Endodermal cell (in vitro differentiated cells): ENCODE results near the gene EPSTI1. TPM values are rescaled to one million over a fixed set of nuclear protein-coding genes. Genes with fewer than 3 reads are reported as not detected.

Source experiments
- DNase-seq: peaks from one replicate; pipeline ENCODE4 v3.0.0-alpha.2; 2017
- H3K27ac ChIP-seq: 2 replicates; pipeline ENCODE4 v1.5.1; 2013; ENCODE audit warnings: mild to moderate bottlenecking, low read depth, low read length, moderate library complexity
- H3K27me3 ChIP-seq: 2 replicates; pipeline ENCODE4 v1.6.1; 2013; ENCODE audit warnings: mild to moderate bottlenecking, low read length, moderate library complexity; ENCODE audit not compliant: insufficient read depth, control insufficient read depth, poor library complexity, severe bottlenecking
- H3K36me3 ChIP-seq: 2 replicates; pipeline ENCODE4 v1.7.0; 2013; ENCODE audit warnings: mild to moderate bottlenecking, low read length, moderate library complexity; ENCODE audit not compliant: control insufficient read depth, insufficient read depth
- H3K4me1 ChIP-seq: one replicate; pipeline ENCODE4 v1.7.0; 2013; ENCODE audit warnings: low read length; ENCODE audit not compliant: control insufficient read depth, insufficient read depth
- H3K4me3 ChIP-seq: 2 replicates; pipeline ENCODE4 v1.5.1; 2013; ENCODE audit warnings: mild to moderate bottlenecking, low read length, moderate library complexity
- H3K9ac ChIP-seq: 2 replicates; pipeline ENCODE4 v1.6.1; 2013; ENCODE audit warnings: mild to moderate bottlenecking, low read length, moderate library complexity; ENCODE audit not compliant: poor library complexity, severe bottlenecking; ENCODE audit errors: extremely low read depth
- H3K9me3 ChIP-seq: 2 replicates; pipeline ENCODE4 v1.6.1; 2013; ENCODE audit warnings: mild to moderate bottlenecking, low read length, moderate library complexity; ENCODE audit not compliant: control insufficient read depth
- H3K27ac Mint-ChIP-seq: 2 replicates; pipeline ENCODE4 v1.8.0; 2020; ENCODE audit warnings: mixed read lengths
- H3K27me3 Mint-ChIP-seq: 2 replicates; pipeline ENCODE4 v1.8.0; 2021; ENCODE audit warnings: mild to moderate bottlenecking, mixed read lengths; ENCODE audit not compliant: insufficient read depth
- H3K36me3 Mint-ChIP-seq: 2 replicates; pipeline ENCODE4 v1.8.0; 2020; ENCODE audit warnings: low read depth, mixed read lengths
- H3K4me1 Mint-ChIP-seq: 2 replicates; pipeline ENCODE4 v1.8.0; 2020; ENCODE audit warnings: mixed read lengths
- H3K4me3 Mint-ChIP-seq: 2 replicates; pipeline ENCODE4 v1.8.0; 2020; ENCODE audit warnings: mild to moderate bottlenecking, moderate library complexity, mixed read lengths
- H3K9me3 Mint-ChIP-seq: 2 replicates; pipeline ENCODE4 v1.8.0; 2020; ENCODE audit warnings: mild to moderate bottlenecking, mixed read lengths
- CTCF ChIP-seq: fragments of 200-600 bp; sonication (generic); conservative IDR thresholded peaks from 2 replicates; pipeline ENCODE4 v1.5.0; 2021; ENCODE audit warnings: antibody characterized with exemption, mild to moderate bottlenecking
- WGBS, 2 experiments: methylation state at CpG; one replicate each; pipeline versions ENCODE4 v1.1.5 to v1.1.7; 2013; ENCODE audit warnings: missing lambda C conversion rate in 2 of 2, mixed read lengths in 1 of 2; ENCODE audit not compliant: insufficient coverage in 1 of 2, insufficient read length in 1 of 2; 5-methylcytosine and 5-hydroxymethylcytosine counted together
- total RNA-seq, 2 donors: library from RNA; stranded (reverse); fragmentation: NEBNext Ultra II Directional in 1 of 2; extraction: Animal tissue kit (Norgen Biotek cat#: 25700) in 1 of 2; gene quantifications; 2 replicates in 1 of 2; 3 replicates in 1 of 2; pipeline ENCODE4 v1.2.1, GENCODE V29; 2021

The EPSTI1 gene
- total RNA-seq, 2 donors from 2014 or later, result 33.8 to 101 TPM

- no peak for DNase-seq
- H3K9me3 Mint-ChIP-seq, result peaks cover 8% of the 10 kb centered on the region
- Histone ChIP-seq H3K36me3 (peaks cover 55% of the 10 kb centered on the region), H3K27me3 (no peaks in the 10 kb centered on the region), H3K4me1 (peaks cover 15% of the 10 kb centered on the region), H3K9ac (no peak overlapping the region), H3K4me3 (peak overlapping the region; percentile 56), H3K9me3 (peaks cover 10% of the 10 kb centered on the region), H3K27ac (no peak overlapping the region)
- no peak overlapping the region for H3K4me3 Mint-ChIP-seq
- H3K27ac Mint-ChIP-seq, result peak overlapping the region; percentile 13
- no peaks in the 10 kb centered on the region for H3K27me3 Mint-ChIP-seq
- 75 to 77% methylated on average over 1 to 3 of the region's 3 CpGs for WGBS, 2 experiments
- peaks cover 30% of the 10 kb centered on the region for H3K4me1 Mint-ChIP-seq
- H3K36me3 Mint-ChIP-seq, result peaks cover 18% of the 10 kb centered on the region
- TF ChIP-seq CTCF, result no peak
Measured at GRCh38 chr13:42981317-42981716, 10.7 kb downstream of the EPSTI1 start.

GRCh38 chr13:42977219-42977659 is 14.8 kb downstream of the EPSTI1 start:
- TF ChIP-seq CTCF, result no peak
- Mint-ChIP-seq H3K9me3 (peaks cover 12% of the 10 kb centered on the region), H3K4me1 (peaks cover 25% of the 10 kb centered on the region), H3K27me3 (no peaks in the 10 kb centered on the region), H3K27ac (no peak overlapping the region), H3K36me3 (peaks cover 21% of the 10 kb centered on the region), H3K4me3 (no peak overlapping the region)
- Histone ChIP-seq H3K9ac (no peak overlapping the region), H3K36me3 (peaks cover 67% of the 10 kb centered on the region), H3K27ac (no peak overlapping the region), H3K27me3 (no peaks in the 10 kb centered on the region), H3K4me1 (peaks cover 20% of the 10 kb centered on the region), H3K9me3 (peaks cover 27% of the 10 kb centered on the region), H3K4me3 (peak overlapping the region; percentile 44)
- DNase-seq, result no peak
- WGBS, 2 experiments, result 100% methylated on average over 1 of the region's 1 CpG

GRCh38 chr13:42976066-42976465 is 16.0 kb downstream of the EPSTI1 start:
- no peak for TF ChIP-seq CTCF
- no peaks in the 10 kb centered on the region for H3K27me3 Mint-ChIP-seq

More at GRCh38 chr13:42976066-42976465, 16.0 kb downstream of the EPSTI1 start:
- H3K36me3 Mint-ChIP-seq, result peaks cover 21% of the 10 kb centered on the region
- Histone ChIP-seq H3K9ac (no peak overlapping the region), H3K27ac (no peak overlapping the region), H3K4me3 (peak overlapping the region; percentile 44), H3K36me3 (peaks cover 73% of the 10 kb centered on the region), H3K9me3 (peaks cover 27% of the 10 kb centered on the region), H3K4me1 (peaks cover 21% of the 10 kb centered on the region), H3K27me3 (no peaks in the 10 kb centered on the region)
- WGBS, 2 experiments, result 91 to 92% methylated on average over 2 of the region's 3 CpGs
- H3K4me3 Mint-ChIP-seq, result no peak overlapping the region
- H3K4me1 Mint-ChIP-seq, result peaks cover 26% of the 10 kb centered on the region
- no peak overlapping the region for H3K27ac Mint-ChIP-seq
- DNase-seq, result no peak
- H3K9me3 Mint-ChIP-seq, result peaks cover 12% of the 10 kb centered on the region
